ENCODE measurements around the gene ZNF654.

DNA sequence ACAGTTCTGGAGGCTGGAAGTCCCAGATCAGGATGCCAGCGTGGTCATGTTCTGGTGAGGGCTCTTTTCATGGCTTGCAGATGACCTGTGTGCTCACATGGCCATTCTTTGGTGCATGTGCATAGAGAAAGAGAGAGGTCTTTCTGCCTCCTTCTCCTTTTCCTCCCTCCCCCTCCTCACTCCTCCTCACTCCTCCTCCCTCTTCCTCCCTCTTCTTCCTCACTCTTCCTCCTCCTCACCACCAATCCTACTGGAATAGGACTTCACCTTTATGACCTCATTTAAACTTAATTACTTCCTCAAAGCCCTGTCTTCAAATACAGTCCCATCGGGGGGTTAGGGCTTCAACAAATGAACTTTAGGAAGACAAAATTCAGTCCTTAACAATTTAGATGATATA is 23.8 kb downstream of the ZNF654 start:
- TF ChIP-seq, protein P1, sequence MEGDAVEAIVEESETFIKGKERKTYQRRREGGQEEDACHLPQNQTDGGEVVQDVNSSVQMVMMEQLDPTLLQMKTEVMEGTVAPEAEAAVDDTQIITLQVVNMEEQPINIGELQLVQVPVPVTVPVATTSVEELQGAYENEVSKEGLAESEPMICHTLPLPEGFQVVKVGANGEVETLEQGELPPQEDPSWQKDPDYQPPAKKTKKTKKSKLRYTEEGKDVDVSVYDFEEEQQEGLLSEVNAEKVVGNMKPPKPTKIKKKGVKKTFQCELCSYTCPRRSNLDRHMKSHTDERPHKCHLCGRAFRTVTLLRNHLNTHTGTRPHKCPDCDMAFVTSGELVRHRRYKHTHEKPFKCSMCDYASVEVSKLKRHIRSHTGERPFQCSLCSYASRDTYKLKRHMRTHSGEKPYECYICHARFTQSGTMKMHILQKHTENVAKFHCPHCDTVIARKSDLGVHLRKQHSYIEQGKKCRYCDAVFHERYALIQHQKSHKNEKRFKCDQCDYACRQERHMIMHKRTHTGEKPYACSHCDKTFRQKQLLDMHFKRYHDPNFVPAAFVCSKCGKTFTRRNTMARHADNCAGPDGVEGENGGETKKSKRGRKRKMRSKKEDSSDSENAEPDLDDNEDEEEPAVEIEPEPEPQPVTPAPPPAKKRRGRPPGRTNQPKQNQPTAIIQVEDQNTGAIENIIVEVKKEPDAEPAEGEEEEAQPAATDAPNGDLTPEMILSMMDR (IDR thresholded peaks at IDR 0.05; ENCODE audit: low read length): no peak
- TF ChIP-seq EZH2 (optimal IDR thresholded peaks at IDR 0.05; ENCODE audit: low read depth, low read length): no peak

Data from MM.1S (cell line).